ENCODE measurements around the gene UGT2B28. TPM values are rescaled to one million over a fixed set of nuclear protein-coding genes. Genes with fewer than 3 reads are reported as not detected.
"Not testable (repeated sequence)": the region's sequence is repeated elsewhere in the genome, so short reads cannot be mapped to it uniquely, and the experiment has no call there.

UGT2B28 gene
- total RNA-seq: not detected

DNA sequence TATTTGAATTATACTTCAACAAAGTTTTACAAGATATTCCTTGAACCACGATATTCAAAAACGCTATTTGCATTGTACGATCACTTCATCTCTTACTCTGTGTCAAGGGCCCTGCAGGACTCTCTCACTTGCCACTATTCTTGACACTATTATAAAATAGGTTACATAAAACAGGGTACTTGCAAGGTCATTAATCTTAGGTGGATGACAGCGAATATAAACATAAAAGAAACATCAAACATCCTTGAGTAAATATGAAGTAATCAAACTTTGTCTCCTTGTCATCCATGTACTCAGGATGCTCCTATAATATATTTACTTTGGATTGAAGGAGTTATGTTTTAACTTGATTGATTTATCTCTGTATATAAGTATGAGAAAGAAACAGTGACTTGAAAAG, at the start of gene UGT2B28:
Gene UGT2B28, plus strand, starts transcription at position 395 of the 400 bp plus-strand sequence. CDS start 26 bp downstream, outside the sequence.
- H3K4me1 ChIP-seq; H3K9me3 ChIP-seq; H3K36me3 ChIP-seq; intact Hi-C loops (cut with DNase I; ENCODE audit: low total_unique reads); H3K27ac ChIP-seq; H3K27me3 ChIP-seq; DNase-seq; in situ Hi-C loops (cut with MboI; ENCODE audit: low pct_ligation_motif_present in 1 of 4, low pct_unique_long_range_greater_than_20kb in 1 of 4, low sequenced_read_pairs in 3 of 4); H3K4me3 ChIP-seq: not testable (repeated sequence)
- WGBS, 2 donors (ENCODE audit: low coverage in 1 of 2): 49% methylated on average over 4 of the region's 4 CpGs

GRCh38 chr4:69239092-69239491, 41.2 kb upstream of the UGT2B28 start:
- intact Hi-C loops (cut with DNase I; ENCODE audit: low total_unique reads) (no loop called here), in situ Hi-C loops (cut with MboI; ENCODE audit: low pct_ligation_motif_present in 1 of 4, low pct_unique_long_range_greater_than_20kb in 1 of 4, low sequenced_read_pairs in 3 of 4) (no loop called here)
- peak overlapping the region; percentile 37 to 64 (median 63) for H3K27ac ChIP-seq
- WGBS, 2 donors (ENCODE audit: low coverage in 1 of 2): 49 to 57% methylated on average over 2 of the region's 2 CpGs
- DNase-seq: no peak
- H3K27me3 ChIP-seq: no peaks in the 10 kb centered on the region
- no peaks in the 10 kb centered on the region for H3K36me3 ChIP-seq
- no peak for TF ChIP-seq CTCF (IDR thresholded peaks at IDR 0.05)
- TF ChIP-seq POLR2A (IDR thresholded peaks at IDR 0.05): no peak
- no peak for TF ChIP-seq EP300 (IDR thresholded peaks at IDR 0.05; ENCODE audit: low read depth)
- no peak for TF ChIP-seq POLR2AphosphoS5 (IDR thresholded peaks at IDR 0.05)
- no peaks in the 10 kb centered on the region for H3K9me3 ChIP-seq
- H3K4me3 ChIP-seq: no peak overlapping the region
- H3K4me1 ChIP-seq: peaks cover 0 to 11% (median 4%) of the 10 kb centered on the region in 4 donors

DNA sequence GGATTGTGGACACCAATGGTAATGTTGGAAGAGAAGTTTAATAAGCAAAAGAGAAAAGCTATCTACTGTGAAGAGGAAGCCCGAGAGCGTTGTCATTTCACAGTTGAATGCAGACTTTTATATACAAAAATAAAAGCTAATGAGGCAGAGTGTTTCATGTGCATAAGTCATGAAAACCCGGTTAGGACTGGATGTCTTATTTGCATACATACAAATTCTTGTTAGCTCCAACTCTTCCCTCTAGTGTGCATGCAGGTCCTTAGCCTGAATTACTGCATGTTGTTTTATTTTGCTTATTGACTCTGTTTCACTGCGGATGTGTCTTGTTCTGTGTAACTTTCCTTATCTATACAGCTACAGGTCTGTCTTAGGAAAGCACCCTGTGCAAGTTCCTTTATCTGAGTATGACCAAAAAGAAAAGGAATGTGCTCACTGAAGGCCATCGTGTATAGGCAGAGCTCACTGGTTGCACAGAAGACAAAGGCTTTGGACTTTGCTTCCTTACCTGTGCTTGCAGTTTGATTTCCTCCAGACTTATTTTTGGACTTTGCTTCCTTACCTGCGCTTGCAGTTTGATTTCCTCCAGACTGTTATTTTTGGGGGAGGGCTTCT, 40.6 kb upstream of the UGT2B28 start:
- Histone ChIP-seq H3K9me3 (no peaks in the 10 kb centered on the region), H3K27ac (peak overlapping the region; percentile 37 to 64 (median 63)), H3K4me3 (no peak overlapping the region), H3K27me3 (no peaks in the 10 kb centered on the region), H3K36me3 (no peaks in the 10 kb centered on the region), H3K4me1 (peaks cover 0 to 11% (median 4%) of the 10 kb centered on the region in 4 donors)
- in situ Hi-C loops (cut with MboI; ENCODE audit: low pct_ligation_motif_present in 1 of 4, low pct_unique_long_range_greater_than_20kb in 1 of 4, low sequenced_read_pairs in 3 of 4): no loop called here
- WGBS, 2 donors (ENCODE audit: low coverage in 1 of 2): 37 to 47% methylated on average over 6 of the region's 6 CpGs
- no peak for DNase-seq
- intact Hi-C loops (cut with DNase I; ENCODE audit: low total_unique reads): loop anchor here (5.0 kb wide), 1 partner anchor 937 kb away; no protein-coding TSS in a partner anchor
- no peak for TF ChIP-seq POLR2AphosphoS5 (IDR thresholded peaks at IDR 0.05)
- TF ChIP-seq CTCF (IDR thresholded peaks at IDR 0.05): peak in 1 of 5 experiments; percentile 14
- TF ChIP-seq POLR2A (IDR thresholded peaks at IDR 0.05): no peak
- TF ChIP-seq EP300 (IDR thresholded peaks at IDR 0.05; ENCODE audit: low read depth): no peak

- DNase-seq; H3K9me3 ChIP-seq; in situ Hi-C loops (cut with MboI; ENCODE audit: low pct_ligation_motif_present in 1 of 4, low pct_unique_long_range_greater_than_20kb in 1 of 4, low sequenced_read_pairs in 3 of 4); H3K27me3 ChIP-seq; H3K36me3 ChIP-seq; H3K4me3 ChIP-seq: not testable (repeated sequence)
- Histone ChIP-seq H3K27ac (peak overlapping the region in 1 of 4 donors; percentile 62), H3K4me1 (peaks cover 0 to 11% (median 4%) of the 10 kb centered on the region in 4 donors)
- intact Hi-C loops (cut with DNase I; ENCODE audit: low total_unique reads): loop anchor here (5.0 kb wide), 1 partner anchor 938 kb away; no protein-coding TSS in a partner anchor
- 81 to 87% methylated on average over 3 of the region's 3 CpGs for WGBS, 2 donors (ENCODE audit: low coverage in 1 of 2)
Measured at GRCh38 chr4:69240787-69241186, 39.5 kb upstream of the UGT2B28 start.

DNA sequence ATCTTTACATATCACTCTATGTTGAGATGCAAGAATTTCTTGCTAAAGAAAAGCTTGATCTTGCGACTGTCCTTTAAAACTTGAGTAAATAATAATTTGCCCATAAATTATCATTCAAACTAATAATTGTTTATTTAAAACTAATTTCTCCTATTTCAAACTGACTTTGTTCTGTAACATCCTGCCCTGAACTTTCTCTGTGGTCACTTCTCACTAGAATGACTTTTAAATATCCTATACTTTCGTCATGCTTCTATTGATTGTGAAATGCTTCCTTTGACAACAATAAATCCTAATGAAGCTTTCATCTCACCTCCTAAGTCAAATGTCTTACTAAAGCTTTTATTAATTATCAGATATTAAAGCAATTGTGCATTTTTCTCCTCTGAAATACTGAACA, 38.5 kb upstream of the UGT2B28 start:
- H3K36me3 ChIP-seq; DNase-seq; H3K9me3 ChIP-seq; H3K4me3 ChIP-seq; in situ Hi-C loops (cut with MboI; ENCODE audit: low pct_ligation_motif_present in 1 of 4, low pct_unique_long_range_greater_than_20kb in 1 of 4, low sequenced_read_pairs in 3 of 4); H3K27ac ChIP-seq; H3K27me3 ChIP-seq: not testable (repeated sequence)
- 86 to 92% methylated on average over 2 of the region's 2 CpGs for WGBS, 2 donors (ENCODE audit: low coverage in 1 of 2)
- intact Hi-C loops (cut with DNase I; ENCODE audit: low total_unique reads): loop anchor here (5.0 kb wide), 1 partner anchor 939 kb away; no protein-coding TSS in a partner anchor
- peaks cover 0 to 11% (median 4%) of the 10 kb centered on the region in 4 donors for H3K4me1 ChIP-seq

- intact Hi-C loops (cut with DNase I; ENCODE audit: low total_unique reads): loop anchor here (5.0 kb wide), 1 partner anchor 940 kb away; no protein-coding TSS in a partner anchor
- H3K36me3 ChIP-seq; H3K9me3 ChIP-seq; in situ Hi-C loops (cut with MboI; ENCODE audit: low pct_ligation_motif_present in 1 of 4, low pct_unique_long_range_greater_than_20kb in 1 of 4, low sequenced_read_pairs in 3 of 4); H3K27ac ChIP-seq; H3K4me3 ChIP-seq; DNase-seq; H3K27me3 ChIP-seq: not testable (repeated sequence)
- peaks cover 0 to 11% (median 4%) of the 10 kb centered on the region in 4 donors for H3K4me1 ChIP-seq
- WGBS, 2 donors (ENCODE audit: low coverage in 1 of 2): 79% methylated on average over 3 of the region's 3 CpGs
Measured at GRCh38 chr4:69242562-69243240, 37.6 kb upstream of the UGT2B28 start.

DNA sequence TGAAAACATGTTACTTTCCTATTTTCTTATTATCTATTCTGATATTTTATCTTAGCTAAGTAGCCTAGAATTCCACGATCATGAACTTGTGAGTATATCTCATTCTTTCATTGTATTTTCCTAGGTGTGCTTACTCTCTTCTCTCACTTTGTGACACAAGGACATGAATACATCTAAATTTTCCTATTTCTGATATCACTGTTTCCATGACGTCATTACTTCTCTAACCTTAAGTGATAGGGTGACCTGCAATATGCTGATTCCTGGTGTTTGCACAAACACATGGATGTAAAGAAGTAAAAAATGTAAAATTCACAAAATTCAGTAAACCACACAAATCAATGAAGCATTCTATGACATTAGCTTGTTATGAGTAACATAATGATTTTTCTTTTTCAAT, 29.4 kb upstream of the UGT2B28 start:
- in situ Hi-C loops (cut with MboI; ENCODE audit: low pct_ligation_motif_present in 1 of 4, low pct_unique_long_range_greater_than_20kb in 1 of 4, low sequenced_read_pairs in 3 of 4); H3K27ac ChIP-seq; H3K9me3 ChIP-seq; H3K4me1 ChIP-seq; DNase-seq; H3K27me3 ChIP-seq; H3K36me3 ChIP-seq; intact Hi-C loops (cut with DNase I; ENCODE audit: low total_unique reads); H3K4me3 ChIP-seq: not testable (repeated sequence)
- WGBS, 2 donors (ENCODE audit: low coverage in 1 of 2): 65 to 84% methylated on average over 2 of the region's 2 CpGs

GRCh38 chr4:69253147-69253772, 27.0 kb upstream of the UGT2B28 start:
- H3K4me3 ChIP-seq; H3K36me3 ChIP-seq; H3K27me3 ChIP-seq; H3K9me3 ChIP-seq; in situ Hi-C loops (cut with MboI; ENCODE audit: low pct_ligation_motif_present in 1 of 4, low pct_unique_long_range_greater_than_20kb in 1 of 4, low sequenced_read_pairs in 3 of 4); H3K4me1 ChIP-seq; H3K27ac ChIP-seq; intact Hi-C loops (cut with DNase I; ENCODE audit: low total_unique reads); DNase-seq: not testable (repeated sequence)
- WGBS, 2 donors (ENCODE audit: low coverage in 1 of 2): 83 to 92% methylated on average over 3 of the region's 3 CpGs
